Aorta (tissue), 5 donors: ENCODE data around the gene EEF1A2. TPM values are rescaled to one million over a fixed set of nuclear protein-coding genes. Genes with fewer than 3 reads are reported as not detected.

ENCODE experiments used
- ATAC-seq: fragments of 200-7000 bp; cut with Tn5 transposase; one replicate; pipeline ENCODE4 v1.9.1; 2022; ENCODE audit warnings: moderate library complexity; ENCODE audit not compliant: low FRiP score
- DNase-seq, 2 donors: peaks; one replicate each; pipeline ENCODE4 v3.0.0-alpha.2; 2020
- H3K27ac ChIP-seq, 2 donors: one replicate each; pipeline ENCODE4 v1.5.1; 2013; ENCODE audit warnings: low read length in 2 of 2, mild to moderate bottlenecking in 2 of 2, moderate library complexity in 2 of 2, control low read depth in 1 of 2, inconsistent platforms in 1 of 2, low read depth in 1 of 2
- H3K27me3 ChIP-seq, 2 donors: one replicate each; pipeline ENCODE4 v1.6.1; 2013; ENCODE audit warnings: control low read depth in 1 of 2, low read length in 1 of 2, mild to moderate bottlenecking in 1 of 2, moderate library complexity in 1 of 2; ENCODE audit not compliant: insufficient read depth in 2 of 2, control insufficient read depth in 1 of 2
- H3K36me3 ChIP-seq, 2 donors: one replicate each; pipeline ENCODE4 v1.6.1; 2013; ENCODE audit warnings: control low read depth in 1 of 2, low read length in 1 of 2, mild to moderate bottlenecking in 1 of 2; ENCODE audit not compliant: insufficient read depth in 2 of 2, control insufficient read depth in 1 of 2
- H3K4me1 ChIP-seq, 2 donors: one replicate each; pipeline ENCODE4 v1.6.1; 2013; ENCODE audit warnings: low read length in 2 of 2, control low read depth in 1 of 2, mild to moderate bottlenecking in 1 of 2, moderate library complexity in 1 of 2; ENCODE audit not compliant: insufficient read depth in 2 of 2, control insufficient read depth in 1 of 2
- H3K4me3 ChIP-seq, 2 donors: one replicate each; pipeline ENCODE4 v1.5.1; 2013; ENCODE audit warnings: low read length in 2 of 2, control low read depth in 1 of 2, mild to moderate bottlenecking in 1 of 2
- H3K9me3 ChIP-seq: one replicate; pipeline ENCODE4 v1.6.1; 2013; ENCODE audit warnings: mild to moderate bottlenecking, low read length; ENCODE audit not compliant: control insufficient read depth
- WGBS, 2 donors: extraction: QIAGEN DNeasy Blood & Tissue Kit; methylation state at CpG; one replicate each; pipeline ENCODE4 v1.1.7; 2013; 5-methylcytosine and 5-hydroxymethylcytosine counted together
- intact Hi-C, 2 donors: fragments of 100-400 bp; cut with DNase I; formaldehyde crosslinking; loops; one replicate each; pipeline versions ENCODE4 v1.14.2 to v1.15.0; 2022
- polyA plus RNA-seq, 2 donors: library from polyadenylated mRNA; stranded (reverse); fragments of 200-250 nt; gene quantifications; one replicate each; pipeline ENCODE4 v1.2.3, GENCODE V29; 2013
- total RNA-seq, 2 donors: library from RNA; stranded (reverse); fragmentation: NEBNext Ultra II Directional; extraction: Animal tissue kit (Norgen Biotek cat#: 25700); gene quantifications; one replicate each; pipeline ENCODE4 v1.2.1, GENCODE V29; 2021
- donor health status: healthy with polysubstance abuse.
- donor health status: Bipolar disorder and iron deficiency.
- donor health status: DM: no; HTN: no; CAD: no.
- donor health status: DM: no; HTN: no; CAD: no.
- donor health status: DM: yes; HTN: yes; CAD: no.

EEF1A2 gene
- total and polyA plus RNA-seq, 4 donors = 0.64 to 6.0 (median 1.2) TPM

DNA sequence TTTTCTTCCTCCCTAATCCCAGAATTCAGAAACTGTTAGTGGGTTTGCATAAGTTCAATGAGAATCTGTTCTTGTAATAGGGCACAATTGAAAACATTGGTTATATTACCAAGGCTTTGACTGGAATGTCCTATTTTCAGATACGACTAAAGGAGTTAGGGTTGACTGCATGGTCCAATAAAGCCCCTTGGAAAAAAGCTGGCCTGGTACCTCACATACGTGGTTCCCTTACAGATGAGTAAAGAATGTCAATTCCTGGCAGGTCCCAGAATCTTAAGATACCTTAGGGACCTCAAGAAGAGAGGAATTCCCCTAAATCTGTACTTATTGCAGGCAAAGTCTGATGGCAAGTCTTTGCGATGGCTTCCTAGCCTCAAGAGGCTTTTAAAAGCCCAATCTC is 26.3 kb upstream of the EEF1A2 start:
- intact Hi-C loops = no loop called here
- ATAC-seq = no peak
- Histone ChIP-seq H3K4me1 (no peaks in the 10 kb centered on the region), H3K4me3 (no peak overlapping the region), H3K36me3 (no peaks in the 10 kb centered on the region), H3K27ac (no peak overlapping the region), H3K27me3 (no peaks in the 10 kb centered on the region), H3K9me3 (no peaks in the 10 kb centered on the region)
- WGBS, 2 donors = 52 to 53% methylated on average over 3 of the region's 3 CpGs
- no peak for DNase-seq

DNA sequence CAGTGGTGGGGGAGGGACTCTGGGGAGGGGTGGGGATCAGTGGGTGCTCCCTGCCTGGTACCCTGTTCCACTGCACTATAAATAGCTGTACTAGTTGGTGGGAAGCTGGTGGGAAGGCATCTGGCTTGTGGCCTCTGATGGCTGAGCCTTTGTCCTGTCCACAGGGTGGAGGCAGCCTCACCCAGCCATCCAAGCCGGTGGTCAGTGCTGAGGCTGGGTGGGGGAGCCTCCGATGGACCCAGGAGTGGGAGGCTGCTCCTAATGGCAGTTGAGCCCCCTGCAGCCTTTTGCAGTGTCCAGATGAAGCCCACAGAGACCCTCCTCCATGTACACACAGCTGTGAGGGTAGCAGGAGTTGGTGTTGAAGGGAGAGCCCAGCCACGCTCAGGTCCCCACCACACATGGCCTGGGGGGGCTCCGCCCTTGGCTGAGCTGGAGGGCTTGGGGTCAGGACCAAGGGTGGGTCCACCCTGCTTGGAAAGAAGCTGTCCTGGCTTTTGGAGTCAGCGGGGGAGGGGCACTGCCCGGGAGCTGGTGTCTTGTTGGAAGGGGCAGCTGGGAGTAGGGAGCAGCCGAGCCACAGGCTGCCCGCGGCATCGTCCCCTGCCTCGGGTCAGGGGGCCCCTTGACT is 24.2 kb upstream of the EEF1A2 start:
- Histone ChIP-seq H3K4me3 (no peak overlapping the region), H3K9me3 (no peaks in the 10 kb centered on the region), H3K27me3 (no peaks in the 10 kb centered on the region), H3K4me1 (no peaks in the 10 kb centered on the region), H3K27ac (no peak overlapping the region), H3K36me3 (no peaks in the 10 kb centered on the region)
- WGBS, 2 donors = 98 to 99% methylated on average over 10 to 11 of the region's 11 CpGs
- intact Hi-C loops = no loop called here
- DNase-seq (peak in 1 of 2 donors; percentile 74), ATAC-seq (no peak)

GRCh38 chr20:63522091-63522868 is 23.4 kb upstream of the EEF1A2 start:
- 61 to 67% methylated on average over 13 of the region's 13 CpGs for WGBS, 2 donors
- intact Hi-C loops = no loop called here
- Histone ChIP-seq H3K4me3 (no peak overlapping the region), H3K27me3 (no peaks in the 10 kb centered on the region), H3K9me3 (no peaks in the 10 kb centered on the region), H3K36me3 (no peaks in the 10 kb centered on the region), H3K4me1 (no peaks in the 10 kb centered on the region), H3K27ac (no peak overlapping the region)
- no peak for ATAC-seq
- peak in 1 of 2 donors; percentile 57 for DNase-seq

- H3K4me3 ChIP-seq = peak overlapping the region; percentile 71 to 80
- ATAC-seq (no peak), DNase-seq (peak in 1 of 2 donors; percentile 70)
- no peaks in the 10 kb centered on the region for H3K27me3 ChIP-seq
- H3K36me3 ChIP-seq = no peaks in the 10 kb centered on the region
- H3K4me1 ChIP-seq = no peaks in the 10 kb centered on the region
- no peak overlapping the region for H3K27ac ChIP-seq
- intact Hi-C loops = no loop called here
- WGBS, 2 donors = 12 to 14% methylated on average over 18 to 23 of the region's 23 CpGs
- H3K9me3 ChIP-seq = no peaks in the 10 kb centered on the region
Observed at GRCh38 chr20:63521602-63522001, 22.7 kb upstream of the EEF1A2 start.

DNA sequence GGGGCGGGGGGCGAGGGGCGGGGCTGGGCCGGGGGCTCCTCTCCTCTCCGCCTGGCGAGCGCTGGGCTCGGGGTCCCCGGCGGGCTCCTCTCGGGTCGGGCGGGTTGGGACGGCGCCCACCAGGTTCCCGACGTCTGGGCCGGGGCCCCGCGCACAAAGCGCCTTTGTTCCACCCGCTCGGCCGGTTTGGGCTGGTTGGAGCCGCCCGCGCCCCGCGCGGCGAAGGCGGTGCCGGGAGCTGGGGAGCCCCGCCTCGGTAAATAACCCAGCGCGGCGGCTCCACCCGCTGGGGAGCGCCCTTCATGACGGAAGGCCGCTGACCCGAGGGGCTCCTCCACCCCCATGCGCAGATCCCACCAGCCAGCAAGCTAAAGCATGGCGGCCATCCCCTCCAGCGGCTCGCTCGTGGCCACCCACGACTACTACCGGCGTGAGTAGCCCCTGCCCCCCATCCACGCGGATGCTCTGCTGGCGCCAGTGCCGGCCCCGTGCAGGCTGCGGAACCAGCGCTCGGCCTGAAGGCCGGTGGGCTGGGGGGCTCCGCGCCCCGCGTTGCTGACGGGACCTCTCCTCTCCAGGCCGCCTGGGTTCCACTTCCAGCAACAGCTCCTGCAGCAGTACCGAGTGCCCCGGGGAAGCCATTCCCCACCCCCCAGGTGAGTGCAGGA is 22.2 kb upstream of the EEF1A2 start:
- H3K9me3 ChIP-seq = no peaks in the 10 kb centered on the region
- H3K4me3 ChIP-seq = peak overlapping the region; percentile 71 to 80
- no peaks in the 10 kb centered on the region for H3K27me3 ChIP-seq
- H3K36me3 ChIP-seq = no peaks in the 10 kb centered on the region
- peak; percentile 83 for ATAC-seq
- 0% methylated on average over 42 to 68 of the region's 68 CpGs for WGBS, 2 donors
- H3K4me1 ChIP-seq = no peaks in the 10 kb centered on the region
- peak; percentile 86 to 89 for DNase-seq
- intact Hi-C loops = no loop called here
- no peak overlapping the region for H3K27ac ChIP-seq

GRCh38 chr20:63520504-63520933 is 21.6 kb upstream of the EEF1A2 start, which contains the start of gene PPDPF:
PPDPF (plus strand) TSS chr20:63520765; CDS start chr20:63521309, 544 bp downstream.
- WGBS, 2 donors = 0 to 1% methylated on average over 55 to 64 of the region's 64 CpGs
- Histone ChIP-seq H3K36me3 (no peaks in the 10 kb centered on the region), H3K9me3 (no peaks in the 10 kb centered on the region), H3K27me3 (no peaks in the 10 kb centered on the region), H3K4me3 (peak within 1 kb of the TSS; percentile 78 to 80), H3K4me1 (no peaks in the 10 kb centered on the region), H3K27ac (peak within 1 kb of the TSS in 1 of 2 donors; percentile 55)
- ATAC-seq = peak; percentile 91
- intact Hi-C loops = no loop called here
- DNase-seq = peak; percentile 87 to 94

DNA sequence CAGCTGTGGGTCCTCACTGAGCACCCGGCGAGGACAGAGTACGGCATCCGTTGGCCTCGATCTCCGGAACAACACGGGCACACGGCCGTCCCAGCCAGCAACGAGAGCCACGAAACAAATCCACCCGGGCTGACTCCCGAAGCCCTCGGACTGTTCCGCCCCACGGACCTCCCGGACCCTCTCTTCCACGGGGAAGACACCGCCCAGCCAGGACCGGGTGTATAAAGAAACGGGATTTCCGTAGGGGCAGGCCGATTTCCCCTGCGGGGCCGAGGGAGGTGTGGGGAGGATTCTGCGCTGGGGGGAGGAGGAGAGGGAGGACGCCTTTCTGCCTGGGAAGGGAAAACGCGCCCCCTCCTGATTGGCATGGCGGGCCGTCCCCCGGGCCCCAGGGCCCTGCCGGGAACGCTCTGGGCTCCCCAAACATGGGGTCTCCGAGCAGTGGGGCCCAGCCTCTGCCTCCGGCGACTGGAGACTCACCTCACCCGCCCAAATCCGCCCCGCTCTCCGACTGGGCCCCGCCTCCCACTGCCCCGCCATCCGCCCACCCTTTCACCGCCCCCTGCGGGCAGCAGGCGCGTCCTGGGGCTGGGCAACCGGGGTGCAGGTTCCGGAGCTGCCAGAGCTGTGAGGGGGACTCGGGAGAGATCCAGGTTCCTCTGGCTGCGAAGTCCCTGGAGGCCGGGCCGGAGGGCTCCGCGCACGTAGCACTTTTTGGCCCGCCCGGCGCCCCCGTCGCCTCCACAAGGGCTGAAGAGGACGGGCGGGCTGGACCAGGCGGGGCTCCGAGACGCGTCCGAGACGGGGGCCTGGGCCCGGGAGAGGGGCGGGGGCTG is 21.0 kb upstream of the EEF1A2 start:
- no peaks in the 10 kb centered on the region for H3K27me3 ChIP-seq
- no peaks in the 10 kb centered on the region for H3K36me3 ChIP-seq
- intact Hi-C loops = no loop called here
- peak overlapping the region in 1 of 2 donors; percentile 20 for H3K27ac ChIP-seq
- ATAC-seq = peak; percentile 79
- 1 to 2% methylated on average over 63 to 72 of the region's 72 CpGs for WGBS, 2 donors
- no peaks in the 10 kb centered on the region for H3K4me1 ChIP-seq
- DNase-seq = peak; percentile 78 to 89
- peak overlapping the region; percentile 78 to 80 for H3K4me3 ChIP-seq
- H3K9me3 ChIP-seq = no peaks in the 10 kb centered on the region
